CD8-positive, alpha-beta memory T cell (primary cell): ENCODE results near the gene ULK4. TPM values are rescaled to one million over a fixed set of nuclear protein-coding genes. Genes with fewer than 3 reads are reported as not detected.
"Not testable (repeated sequence)": the region's sequence is repeated elsewhere in the genome, so short reads cannot be mapped to it uniquely, and the experiment has no call there.

Experiments used
- CTCF ChIA-PET: fragments of 350-600 bp; sonication (Branson Sonifier 250); formaldehyde crosslinking; loops from one replicate; lab custom pipeline; 2021; ENCODE audit warnings: antibody characterized with exemption; lab: Charles Lee
- POLR2A ChIA-PET: fragments of 350-600 bp; sonication (Branson Sonifier 250); formaldehyde crosslinking; loops from one replicate; lab custom pipeline; 2021; ENCODE audit warnings: antibody characterized with exemption; lab: Charles Lee
- DNase-seq, 5 donors: peaks; one replicate each; pipeline versions ENCODE4 v3.0.0 to v3.0.0-alpha.2; 2020 to 2022; ENCODE audit warnings: mixed read lengths in 1 of 5
- H3K27ac ChIP-seq: one replicate; pipeline ENCODE4 v1.7.0; 2013; ENCODE audit warnings: low read depth, mild to moderate bottlenecking, low read length, moderate library complexity
- H3K27me3 ChIP-seq: 2 replicates; pipeline ENCODE4 v1.7.0; 2013; ENCODE audit warnings: low read length, mild to moderate bottlenecking; ENCODE audit not compliant: insufficient read depth, poor library complexity, severe bottlenecking
- H3K36me3 ChIP-seq: 2 replicates; pipeline ENCODE4 v1.7.0; 2013; ENCODE audit warnings: mild to moderate bottlenecking, low read length, moderate library complexity; ENCODE audit not compliant: insufficient read depth
- H3K4me1 ChIP-seq: 2 replicates; pipeline ENCODE4 v1.7.0; 2013; ENCODE audit warnings: mild to moderate bottlenecking, low read length, moderate library complexity; ENCODE audit not compliant: insufficient read depth
- H3K4me3 ChIP-seq: 2 replicates; pipeline ENCODE4 v1.7.0; 2013; ENCODE audit warnings: mild to moderate bottlenecking, low read length
- H3K9me3 ChIP-seq: 2 replicates; pipeline ENCODE4 v1.7.0; 2013; ENCODE audit warnings: mild to moderate bottlenecking, low read length
- H3K27ac Mint-ChIP-seq, 8 donors: one replicate each; pipeline ENCODE4 v1.8.0; 2020 to 2021; ENCODE audit warnings: mixed read lengths in 8 of 8, mild to moderate bottlenecking in 6 of 8, inconsistent platforms in 3 of 8, moderate library complexity in 3 of 8
- H3K27me3 Mint-ChIP-seq, 2 donors: one replicate each; pipeline ENCODE4 v1.8.0; 2020 to 2021; ENCODE audit warnings: mixed read lengths in 2 of 2, mild to moderate bottlenecking in 1 of 2, moderate library complexity in 1 of 2
- H3K36me3 Mint-ChIP-seq, 3 donors: one replicate each; pipeline ENCODE4 v1.8.0; 2020 to 2021; ENCODE audit warnings: mixed read lengths in 3 of 3, inconsistent platforms in 1 of 3, mild to moderate bottlenecking in 1 of 3
- H3K4me1 Mint-ChIP-seq, 3 donors: one replicate each; pipeline ENCODE4 v1.8.0; 2020 to 2021; ENCODE audit warnings: mixed read lengths in 3 of 3, inconsistent platforms in 1 of 3, mild to moderate bottlenecking in 1 of 3
- H3K4me3 Mint-ChIP-seq, 7 donors: one replicate each; pipeline ENCODE4 v1.8.0; 2020 to 2021; ENCODE audit warnings: mixed read lengths in 7 of 7, mild to moderate bottlenecking in 6 of 7, moderate library complexity in 4 of 7, inconsistent platforms in 2 of 7
- H3K9me3 Mint-ChIP-seq, 5 donors: one replicate each; pipeline ENCODE4 v1.8.0; 2020 to 2022; ENCODE audit warnings: mixed read lengths in 5 of 5, mild to moderate bottlenecking in 3 of 5, moderate library complexity in 2 of 5, inconsistent platforms in 1 of 5
- polyA plus RNA-seq: library from polyadenylated mRNA; unstranded; fragments of 300-500 nt; fragmentation: Illumina TruSeq; gene quantifications from one replicate; pipeline ENCODE4 v1.2.3, GENCODE V29; 2021
- total RNA-seq, 2 experiments: library from RNA; stranded (reverse); gene quantifications; one replicate each; pipeline ENCODE4 v1.2.3, GENCODE V29; 2021

ULK4 gene
- total and polyA plus RNA-seq, 3 experiments from 2014 or later: 10.4 to 12.7 (median 12.3) TPM

GRCh38 chr3:41462103-41462691 lies 499.7 kb downstream of the ULK4 start:
- H3K36me3 Mint-ChIP-seq: peaks cover 9 to 43% (median 17%) of the 10 kb centered on the region in 3 donors
- ChIA-PET POLR2A (no interaction called here), CTCF (no interaction called here)

GRCh38 chr3:41460736-41461135 lies 501.2 kb downstream of the ULK4 start:
- Mint-ChIP-seq H3K4me1 (no peaks in the 10 kb centered on the region), H3K9me3 (no peaks in the 10 kb centered on the region), H3K36me3 (peaks cover 9 to 48% (median 17%) of the 10 kb centered on the region in 3 donors), H3K27ac (no peak overlapping the region), H3K27me3 (no peaks in the 10 kb centered on the region), H3K4me3 (no peak overlapping the region)
- Histone ChIP-seq H3K9me3 (no peaks in the 10 kb centered on the region), H3K27me3 (no peaks in the 10 kb centered on the region), H3K27ac (no peak overlapping the region), H3K36me3 (no peaks in the 10 kb centered on the region), H3K4me1 (no peaks in the 10 kb centered on the region), H3K4me3 (no peak overlapping the region)
- no peak for DNase-seq
- CTCF ChIA-PET: no interaction called here
- POLR2A ChIA-PET: no interaction called here

More at GRCh38 chr3:41462103-41462691, 499.7 kb downstream of the ULK4 start:
- no peaks in the 10 kb centered on the region for H3K4me1 Mint-ChIP-seq
- Histone ChIP-seq H3K4me3 (no peak overlapping the region), H3K36me3 (no peaks in the 10 kb centered on the region), H3K27ac (no peak overlapping the region), H3K27me3 (no peaks in the 10 kb centered on the region), H3K9me3 (no peaks in the 10 kb centered on the region), H3K4me1 (no peaks in the 10 kb centered on the region)
- no peak overlapping the region for H3K4me3 Mint-ChIP-seq
- H3K9me3 Mint-ChIP-seq: peaks cover 0 to 2% (median 0%) of the 10 kb centered on the region in 5 donors
- DNase-seq: no peak
- no peaks in the 10 kb centered on the region for H3K27me3 Mint-ChIP-seq
- H3K27ac Mint-ChIP-seq: no peak overlapping the region

DNA sequence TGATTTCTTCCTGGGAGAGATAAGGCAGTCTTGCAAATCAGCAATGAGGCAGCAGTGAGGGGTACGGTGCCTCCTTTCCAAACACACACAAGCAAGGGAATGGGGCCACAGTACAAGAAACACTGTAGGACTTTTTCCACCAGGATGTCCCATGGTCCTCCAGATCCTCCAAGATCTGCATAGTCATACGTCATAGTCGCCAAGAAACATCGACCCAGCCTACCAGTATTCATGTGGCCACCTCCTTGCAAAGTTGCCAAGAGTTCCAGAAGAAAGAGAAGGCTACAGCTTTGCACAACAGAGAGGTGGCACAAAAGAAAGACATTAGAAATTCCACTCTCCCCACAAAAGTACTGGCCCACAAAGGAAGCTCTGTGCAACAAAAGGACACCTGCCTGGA lies 504.7 kb downstream of the ULK4 start:
- Mint-ChIP-seq H3K27ac (no peak overlapping the region), H3K27me3 (no peaks in the 10 kb centered on the region), H3K4me3 (no peak overlapping the region), H3K4me1 (no peaks in the 10 kb centered on the region), H3K36me3 (peaks cover 25 to 57% (median 27%) of the 10 kb centered on the region in 3 donors), H3K9me3 (peaks cover 0 to 4% (median 0%) of the 10 kb centered on the region in 5 donors)
- no peaks in the 10 kb centered on the region for H3K9me3 ChIP-seq
- H3K36me3 ChIP-seq: no peaks in the 10 kb centered on the region
- no peaks in the 10 kb centered on the region for H3K27me3 ChIP-seq
- H3K4me1 ChIP-seq: no peaks in the 10 kb centered on the region
- POLR2A ChIA-PET: no interaction called here
- no peak overlapping the region for H3K27ac ChIP-seq
- H3K4me3 ChIP-seq: no peak overlapping the region
- no peak for DNase-seq
- CTCF ChIA-PET: no interaction called here

GRCh38 chr3:41456162-41456561 lies 505.7 kb downstream of the ULK4 start:
- H3K27me3 ChIP-seq: no peaks in the 10 kb centered on the region
- H3K4me1 Mint-ChIP-seq: no peaks in the 10 kb centered on the region
- no peaks in the 10 kb centered on the region for H3K27me3 Mint-ChIP-seq
- H3K36me3 Mint-ChIP-seq: peaks cover 27 to 55% (median 27%) of the 10 kb centered on the region in 3 donors
- H3K9me3 Mint-ChIP-seq: peaks cover 0 to 4% (median 0%) of the 10 kb centered on the region in 5 donors
- ChIA-PET POLR2A (no interaction called here), CTCF (no interaction called here)
- no peaks in the 10 kb centered on the region for H3K36me3 ChIP-seq
- H3K4me3 ChIP-seq: no peak overlapping the region
- no peaks in the 10 kb centered on the region for H3K4me1 ChIP-seq
- no peak overlapping the region for H3K27ac Mint-ChIP-seq
- no peak overlapping the region for H3K4me3 Mint-ChIP-seq
- no peaks in the 10 kb centered on the region for H3K9me3 ChIP-seq
- DNase-seq: no peak
- no peak overlapping the region for H3K27ac ChIP-seq

GRCh38 chr3:41453618-41454017 lies 508.3 kb downstream of the ULK4 start:
- DNase-seq, H3K4me1 ChIP-seq, H3K27me3 Mint-ChIP-seq, H3K36me3 ChIP-seq, CTCF ChIA-PET, H3K27ac ChIP-seq, H3K27me3 ChIP-seq, H3K4me3 Mint-ChIP-seq, H3K4me3 ChIP-seq, H3K4me1 Mint-ChIP-seq, H3K9me3 ChIP-seq, H3K27ac Mint-ChIP-seq, POLR2A ChIA-PET, H3K9me3 Mint-ChIP-seq: not testable (repeated sequence)
- H3K36me3 Mint-ChIP-seq: peaks cover 19 to 45% (median 29%) of the 10 kb centered on the region in 3 donors

- Mint-ChIP-seq H3K9me3 (peaks cover 0 to 12% (median 6%) of the 10 kb centered on the region in 5 donors), H3K4me3 (no peak overlapping the region), H3K36me3 (peaks cover 25 to 51% (median 35%) of the 10 kb centered on the region in 3 donors), H3K4me1 (no peaks in the 10 kb centered on the region), H3K27ac (no peak overlapping the region), H3K27me3 (no peaks in the 10 kb centered on the region)
- CTCF ChIA-PET: no interaction called here
- H3K36me3 ChIP-seq: no peaks in the 10 kb centered on the region
- no peak overlapping the region for H3K27ac ChIP-seq
- no peaks in the 10 kb centered on the region for H3K27me3 ChIP-seq
- POLR2A ChIA-PET: no interaction called here
- no peaks in the 10 kb centered on the region for H3K9me3 ChIP-seq
- DNase-seq: no peak
- H3K4me3 ChIP-seq: no peak overlapping the region
- H3K4me1 ChIP-seq: no peaks in the 10 kb centered on the region
These were observed 511.3 kb downstream of the ULK4 start for GRCh38 chr3:41450416-41451231.

- H3K27me3 ChIP-seq: no peaks in the 10 kb centered on the region
- no peak for DNase-seq
- H3K36me3 ChIP-seq: no peaks in the 10 kb centered on the region
- Mint-ChIP-seq H3K4me3 (no peak overlapping the region), H3K36me3 (peaks cover 16 to 44% (median 25%) of the 10 kb centered on the region in 3 donors), H3K4me1 (no peaks in the 10 kb centered on the region), H3K27ac (peak overlapping the region in 2 of 8 donors; percentile 7 to 69), H3K27me3 (no peaks in the 10 kb centered on the region), H3K9me3 (peaks cover 0 to 12% (median 5%) of the 10 kb centered on the region in 5 donors)
- no peaks in the 10 kb centered on the region for H3K4me1 ChIP-seq
- POLR2A ChIA-PET: no interaction called here
- no peaks in the 10 kb centered on the region for H3K9me3 ChIP-seq
- no peak overlapping the region for H3K27ac ChIP-seq
- CTCF ChIA-PET: interaction anchor here (0.6 kb wide), 1 partner anchor 143 kb away, joined by 3 read pairs; no protein-coding TSS in a partner anchor
- H3K4me3 ChIP-seq: no peak overlapping the region
These were observed 513.5 kb downstream of the ULK4 start for GRCh38 chr3:41448396-41448795.

DNA sequence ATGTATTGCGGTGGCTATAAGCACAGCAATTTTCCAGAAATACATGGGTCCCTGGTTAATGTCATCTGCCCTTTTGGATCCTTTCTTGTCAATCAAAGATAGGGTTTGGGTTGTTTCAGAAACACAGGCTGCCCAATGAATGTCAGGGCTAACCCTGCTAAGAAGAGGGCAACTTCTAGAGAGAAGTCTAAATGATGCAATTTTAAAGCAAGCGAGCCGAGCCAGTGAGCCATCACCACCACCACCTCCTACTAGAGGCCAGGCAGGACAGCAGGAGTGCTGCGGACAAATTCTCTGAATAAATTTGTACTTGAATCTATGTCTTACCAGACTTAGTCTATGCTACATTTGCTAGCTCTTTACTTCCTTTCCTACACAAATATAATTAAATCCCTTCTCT lies 514.2 kb downstream of the ULK4 start:
- Mint-ChIP-seq H3K36me3 (peaks cover 13 to 43% (median 18%) of the 10 kb centered on the region in 3 donors), H3K4me3 (no peak overlapping the region), H3K27ac (no peak overlapping the region), H3K4me1 (no peaks in the 10 kb centered on the region), H3K27me3 (no peaks in the 10 kb centered on the region), H3K9me3 (peaks cover 0 to 12% (median 5%) of the 10 kb centered on the region in 5 donors)
- H3K4me1 ChIP-seq: no peaks in the 10 kb centered on the region
- POLR2A ChIA-PET: no interaction called here
- no peaks in the 10 kb centered on the region for H3K36me3 ChIP-seq
- H3K4me3 ChIP-seq: no peak overlapping the region
- no peaks in the 10 kb centered on the region for H3K27me3 ChIP-seq
- no peak for DNase-seq
- CTCF ChIA-PET: interaction anchor here (0.6 kb wide), 1 partner anchor 143 kb away, joined by 3 read pairs; no protein-coding TSS in a partner anchor
- H3K9me3 ChIP-seq: no peaks in the 10 kb centered on the region
- H3K27ac ChIP-seq: no peak overlapping the region
